22Rv1 (cell line): ENCODE results near the gene EFCAB5.

ENCODE experiments used
- H3K27ac ChIP-seq: fragments of 450-650 bp; 2 replicates; pipeline ENCODE4 v1.5.1; 2017
- ZFX ChIP-seq: fragments of 450-650 bp; IDR thresholded peaks from 2 replicates; pipeline ENCODE4 v1.6.1; 2017; ENCODE audit warnings: antibody characterized with exemption, borderline replicate concordance
- TF ChIP-seq, protein P1 (sequence below): fragments of 450-650 bp; IDR thresholded peaks from 2 replicates; pipeline ENCODE4 v1.5.1; 2017; ENCODE audit warnings: mild to moderate bottlenecking

Gene EFCAB5

DNA sequence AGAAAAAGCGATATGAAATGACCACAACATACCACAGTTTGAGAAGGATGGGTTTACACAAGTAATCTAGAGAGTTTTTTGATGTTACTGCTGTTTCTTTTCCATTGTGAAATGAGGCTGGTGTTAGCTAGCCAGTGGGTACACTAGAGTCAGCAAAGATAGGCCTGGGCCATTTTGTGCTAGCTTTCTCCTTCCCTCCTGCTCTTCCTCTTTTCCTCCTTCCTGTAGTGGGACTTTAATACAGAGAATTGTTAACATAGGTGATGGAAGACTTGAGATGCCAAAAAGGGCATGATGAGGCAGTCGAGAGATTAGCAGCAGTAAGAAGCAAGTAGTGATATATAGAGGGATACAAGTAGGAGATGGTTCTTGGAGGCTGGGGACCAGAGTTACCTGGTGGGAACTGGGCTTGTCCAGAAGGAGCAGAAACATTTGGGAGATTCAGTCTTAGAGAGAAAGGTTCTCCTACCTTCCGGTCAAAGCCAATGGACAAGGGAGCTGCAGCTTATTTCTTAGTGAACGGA is 182.9 kb downstream of the EFCAB5 start:
- TF ChIP-seq, protein P1, sequence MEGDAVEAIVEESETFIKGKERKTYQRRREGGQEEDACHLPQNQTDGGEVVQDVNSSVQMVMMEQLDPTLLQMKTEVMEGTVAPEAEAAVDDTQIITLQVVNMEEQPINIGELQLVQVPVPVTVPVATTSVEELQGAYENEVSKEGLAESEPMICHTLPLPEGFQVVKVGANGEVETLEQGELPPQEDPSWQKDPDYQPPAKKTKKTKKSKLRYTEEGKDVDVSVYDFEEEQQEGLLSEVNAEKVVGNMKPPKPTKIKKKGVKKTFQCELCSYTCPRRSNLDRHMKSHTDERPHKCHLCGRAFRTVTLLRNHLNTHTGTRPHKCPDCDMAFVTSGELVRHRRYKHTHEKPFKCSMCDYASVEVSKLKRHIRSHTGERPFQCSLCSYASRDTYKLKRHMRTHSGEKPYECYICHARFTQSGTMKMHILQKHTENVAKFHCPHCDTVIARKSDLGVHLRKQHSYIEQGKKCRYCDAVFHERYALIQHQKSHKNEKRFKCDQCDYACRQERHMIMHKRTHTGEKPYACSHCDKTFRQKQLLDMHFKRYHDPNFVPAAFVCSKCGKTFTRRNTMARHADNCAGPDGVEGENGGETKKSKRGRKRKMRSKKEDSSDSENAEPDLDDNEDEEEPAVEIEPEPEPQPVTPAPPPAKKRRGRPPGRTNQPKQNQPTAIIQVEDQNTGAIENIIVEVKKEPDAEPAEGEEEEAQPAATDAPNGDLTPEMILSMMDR = no peak
- TF ChIP-seq ZFX = no peak
- H3K27ac ChIP-seq = no peak overlapping the region

DNA sequence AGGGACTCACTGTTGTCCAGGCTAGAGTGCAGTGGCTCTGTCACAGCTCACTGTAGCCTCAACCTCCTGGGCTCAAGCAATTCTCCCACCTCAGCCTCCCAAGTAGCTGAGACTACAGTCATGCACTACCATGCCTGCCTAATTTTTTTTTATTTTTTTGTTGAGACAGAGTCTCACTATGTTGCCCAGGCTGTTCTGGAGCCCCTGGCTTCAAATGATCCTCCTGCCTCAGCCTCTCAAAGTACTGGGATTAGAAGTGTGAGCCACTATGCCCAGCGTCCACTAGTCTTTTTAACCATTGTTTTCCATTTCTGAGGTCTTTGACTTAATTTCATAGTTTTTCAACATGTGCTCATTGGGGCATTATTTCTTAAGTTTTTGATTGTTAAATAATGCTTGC is 188.7 kb downstream of the EFCAB5 start:
- no peak overlapping the region for H3K27ac ChIP-seq
- TF ChIP-seq ZFX = no peak
- TF ChIP-seq, protein P1 = no peak

DNA sequence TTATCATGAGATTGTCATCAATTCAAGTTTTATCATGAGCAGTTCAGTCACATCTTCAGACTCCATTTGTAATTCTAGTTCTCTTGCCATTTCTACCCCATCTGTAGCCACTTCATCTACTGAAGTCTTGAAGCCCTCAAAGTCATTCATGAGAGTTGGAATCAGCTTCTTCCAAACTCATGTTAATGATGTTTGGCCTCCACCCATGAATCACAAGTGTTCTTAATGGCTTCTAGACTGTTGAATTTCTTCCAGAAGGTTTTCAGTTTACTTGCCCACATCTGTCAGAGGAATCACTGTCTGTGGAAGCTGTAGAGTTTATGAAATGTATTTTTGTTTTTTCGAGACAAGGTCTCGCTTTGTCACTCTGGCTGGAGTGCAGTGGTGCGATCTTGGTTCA is 191.2 kb downstream of the EFCAB5 start:
- no peak for TF ChIP-seq ZFX
- TF ChIP-seq, protein P1 = no peak
- H3K27ac ChIP-seq = no peak overlapping the region

DNA sequence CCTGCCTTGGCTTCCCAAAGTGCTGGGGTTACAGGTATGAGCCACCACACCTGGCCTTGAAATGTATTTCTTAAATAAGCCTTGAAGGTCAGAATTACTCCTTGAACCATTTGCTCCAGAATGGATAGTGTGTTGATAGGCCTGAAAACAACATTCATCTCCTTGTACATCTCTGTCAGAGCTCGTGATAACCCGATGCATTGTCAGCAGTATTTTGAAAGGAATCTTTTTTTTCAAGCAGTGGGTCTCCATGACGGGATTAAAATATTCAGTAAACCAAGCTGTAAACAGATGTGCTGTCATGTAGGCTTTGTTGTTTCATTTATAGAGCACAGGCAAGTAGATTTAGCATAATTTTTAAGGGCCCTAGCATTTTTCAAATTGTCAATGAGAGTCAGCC is 191.8 kb downstream of the EFCAB5 start:
- no peak overlapping the region for H3K27ac ChIP-seq
- no peak for TF ChIP-seq ZFX
- TF ChIP-seq, protein P1 = no peak

DNA sequence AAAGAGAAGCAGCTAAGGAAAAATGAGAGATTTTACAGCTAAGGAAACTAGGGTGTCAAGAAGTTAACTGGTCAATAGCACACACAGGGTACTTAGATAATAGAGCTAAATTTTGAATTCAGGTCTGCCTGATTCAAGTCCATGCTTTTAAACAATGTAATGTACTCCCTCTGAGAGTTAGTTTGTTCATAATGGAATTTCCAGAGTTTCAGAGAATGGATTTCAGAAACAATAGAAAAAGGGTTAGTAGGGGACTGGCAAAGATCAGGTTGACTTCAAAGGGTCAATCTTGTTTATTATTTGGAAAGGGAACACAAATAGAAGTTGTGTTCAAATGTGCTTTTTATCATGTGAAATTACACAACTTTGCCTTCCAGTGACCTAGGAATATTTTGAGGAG is 193.1 kb downstream of the EFCAB5 start:
- TF ChIP-seq, protein P1 = no peak
- TF ChIP-seq ZFX = no peak
- H3K27ac ChIP-seq = no peak overlapping the region

DNA sequence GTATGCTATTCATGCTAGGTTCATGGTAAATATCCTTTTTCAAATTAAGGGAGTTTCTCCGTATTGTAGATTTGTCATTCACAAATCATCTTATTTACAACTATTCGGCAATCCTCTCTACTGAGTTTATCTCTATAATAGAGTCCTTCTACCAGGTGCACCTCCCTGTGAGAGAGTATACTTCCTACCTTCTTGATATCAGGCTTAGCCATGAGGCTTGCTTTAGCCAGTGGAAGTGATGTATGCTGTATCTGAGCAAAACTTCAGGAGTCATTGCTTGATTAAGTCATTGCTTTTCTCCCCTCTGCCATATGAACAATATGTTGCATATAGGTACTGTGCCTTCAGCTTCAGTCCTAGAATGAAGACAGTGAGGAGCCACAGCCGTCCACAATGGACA is 195.7 kb downstream of the EFCAB5 start:
- H3K27ac ChIP-seq = no peak overlapping the region
- TF ChIP-seq, protein P1 = no peak
- no peak for TF ChIP-seq ZFX

DNA sequence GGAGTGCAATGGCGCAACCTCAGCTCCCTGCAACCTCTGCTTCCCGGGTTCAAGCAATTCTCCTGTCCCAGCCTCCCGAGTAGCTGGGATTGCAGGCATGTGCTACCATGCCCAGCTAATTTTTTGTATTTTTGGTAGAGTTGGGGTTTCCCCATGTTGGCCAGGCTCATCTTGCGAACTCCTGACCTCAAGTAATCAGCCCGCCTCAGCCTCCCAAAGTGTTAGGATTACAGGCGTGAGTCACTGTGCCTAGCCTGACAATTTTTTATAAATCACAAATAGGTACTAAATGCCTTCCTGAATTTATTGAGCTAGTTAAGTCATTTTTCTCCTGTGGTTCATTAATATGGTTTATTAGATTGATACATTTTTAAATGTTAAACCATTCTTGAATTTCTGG is 206.4 kb downstream of the EFCAB5 start:
- H3K27ac ChIP-seq = peak overlapping the region; percentile 24; the same call in 1 of the 2 replicates

DNA sequence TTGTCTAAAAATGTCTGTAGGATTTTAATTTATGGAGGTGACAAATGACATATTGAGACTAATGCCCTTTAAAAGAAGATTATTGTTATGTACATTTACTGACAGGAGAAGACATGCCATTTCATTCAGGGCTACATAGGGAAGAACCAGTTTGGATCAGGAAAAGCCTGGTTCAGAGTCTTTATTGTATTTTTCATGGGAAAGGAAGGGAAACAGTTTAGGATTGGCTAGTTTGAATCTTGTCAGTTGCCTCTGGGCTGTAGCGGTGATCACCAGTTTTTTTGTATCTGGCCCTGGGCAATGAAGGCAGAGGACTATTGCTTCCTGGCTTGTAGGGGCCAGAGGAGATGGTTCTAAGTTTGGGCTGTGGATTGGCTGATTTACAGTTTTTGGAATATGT is 206.9 kb downstream of the EFCAB5 start:
- H3K27ac ChIP-seq = peak overlapping the region; percentile 24
- TF ChIP-seq ZFX = no peak
- TF ChIP-seq, protein P1 = no peak
